ENCODE data around the gene UCK2. TPM values are rescaled to one million over a fixed set of nuclear protein-coding genes. Genes with fewer than 3 reads are reported as not detected.

The UCK2 gene
- total RNA-seq, 6 experiments from 2014 or later, result 42.5 to 60.0 (median 52.1) TPM

GRCh38 chr1:165829888-165830287 is 2.5 kb downstream of the UCK2 start:
- no peak for DNase-seq
- Mint-ChIP-seq H3K27ac (peak overlapping the region; percentile 95), H3K36me3 (ENCODE audit: low read depth) (peaks cover 8% of the 10 kb centered on the region), H3K9me3 (no peaks in the 10 kb centered on the region), H3K4me1 (ENCODE audit: low read depth) (peaks cover 43% of the 10 kb centered on the region), H3K27me3 (ENCODE audit: insufficient read depth) (peaks cover 1% of the 10 kb centered on the region), H3K4me3 (peak overlapping the region; percentile 98)
- TF ChIP-seq CTCF (IDR thresholded peaks at IDR 0.05), result no peak

GRCh38 chr1:165831146-165831545 is 3.7 kb downstream of the UCK2 start:
- Mint-ChIP-seq H3K27me3 (ENCODE audit: insufficient read depth) (peaks cover 1% of the 10 kb centered on the region), H3K27ac (no peak overlapping the region), H3K4me3 (no peak overlapping the region), H3K36me3 (ENCODE audit: low read depth) (peaks cover 8% of the 10 kb centered on the region), H3K4me1 (ENCODE audit: low read depth) (peaks cover 43% of the 10 kb centered on the region), H3K9me3 (no peaks in the 10 kb centered on the region)
- no peak for TF ChIP-seq CTCF (IDR thresholded peaks at IDR 0.05)
- no peak for DNase-seq

GRCh38 chr1:165832902-165833301 is 5.5 kb downstream of the UCK2 start:
- TF ChIP-seq CTCF (IDR thresholded peaks at IDR 0.05), result no peak
- H3K27ac Mint-ChIP-seq, result peak overlapping the region; percentile 68
- peaks cover 47% of the 10 kb centered on the region for H3K4me1 Mint-ChIP-seq (ENCODE audit: low read depth)
- peaks cover 10% of the 10 kb centered on the region for H3K36me3 Mint-ChIP-seq (ENCODE audit: low read depth)
- no peak for DNase-seq
- H3K9me3 Mint-ChIP-seq, result no peaks in the 10 kb centered on the region
- H3K27me3 Mint-ChIP-seq (ENCODE audit: insufficient read depth), result no peaks in the 10 kb centered on the region; the same call in 1 of the 2 replicates
- no peak overlapping the region for H3K4me3 Mint-ChIP-seq

GRCh38 chr1:165833358-165833757 is 5.9 kb downstream of the UCK2 start:
- TF ChIP-seq CTCF (IDR thresholded peaks at IDR 0.05), result no peak
- Mint-ChIP-seq H3K27ac (peak overlapping the region; percentile 68), H3K4me1 (ENCODE audit: low read depth) (peaks cover 52% of the 10 kb centered on the region), H3K4me3 (no peak overlapping the region), H3K36me3 (ENCODE audit: low read depth) (peaks cover 14% of the 10 kb centered on the region), H3K9me3 (no peaks in the 10 kb centered on the region), H3K27me3 (ENCODE audit: insufficient read depth) (no peaks in the 10 kb centered on the region; the same call in 1 of the 2 replicates)
- DNase-seq, result no peak

- no peak for DNase-seq
- H3K4me3 Mint-ChIP-seq, result no peak overlapping the region
- H3K27ac Mint-ChIP-seq, result no peak overlapping the region
- H3K27me3 Mint-ChIP-seq (ENCODE audit: insufficient read depth), result no peaks in the 10 kb centered on the region; the same call in 1 of the 2 replicates
- H3K4me1 Mint-ChIP-seq (ENCODE audit: low read depth), result peaks cover 56% of the 10 kb centered on the region
- peaks cover 14% of the 10 kb centered on the region for H3K36me3 Mint-ChIP-seq (ENCODE audit: low read depth)
- TF ChIP-seq CTCF (IDR thresholded peaks at IDR 0.05), result no peak
- H3K9me3 Mint-ChIP-seq, result no peaks in the 10 kb centered on the region
These were observed 6.8 kb downstream of the UCK2 start for GRCh38 chr1:165834229-165834628.

- no peak for DNase-seq
- Mint-ChIP-seq H3K27me3 (ENCODE audit: insufficient read depth) (no peaks in the 10 kb centered on the region; the same call in 1 of the 2 replicates), H3K9me3 (no peaks in the 10 kb centered on the region), H3K4me1 (ENCODE audit: low read depth) (peaks cover 53% of the 10 kb centered on the region), H3K27ac (no peak overlapping the region), H3K4me3 (no peak overlapping the region), H3K36me3 (ENCODE audit: low read depth) (peaks cover 14% of the 10 kb centered on the region)
- TF ChIP-seq CTCF (IDR thresholded peaks at IDR 0.05), result no peak
These were observed 7.5 kb downstream of the UCK2 start for GRCh38 chr1:165834881-165835280.

All from HFFc6 (cell line).